SK-N-SH (cell line): ENCODE results near the gene GPR137. TPM values are rescaled to one million over a fixed set of nuclear protein-coding genes. Genes with fewer than 3 reads are reported as not detected.

Experiments
- CTCF ChIA-PET: fragments of 300-600, 350-600 bp; formaldehyde crosslinking; extraction: SDS; loops from one replicate; lab custom pipeline; 2021; lab: Yijun Ruan, JAX
- POLR2A ChIA-PET: fragments of 350-600 bp; sonication (Branson Sonifier 250); formaldehyde crosslinking; extraction: SDS; loops from one replicate; lab custom pipeline; 2020; ENCODE audit warnings: antibody characterized with exemption, inconsistent platforms; lab: Yijun Ruan, JAX
- DNase-seq: peaks from one replicate; pipeline ENCODE4 v3.0.0; 2012
- H2AFZ ChIP-seq: fragments of 200-600 bp; sonication (generic); 2 replicates; pipeline ENCODE4 v1.8.1; 2016; ENCODE audit warnings: antibody characterized with exemption, mild to moderate bottlenecking, low read depth
- H3F3A ChIP-seq: fragments of 200-600 bp; sonication (generic); replicated peaks from 2 replicates; pipeline ENCODE3; 2016; ENCODE audit warnings: antibody characterized with exemption, mild to moderate bottlenecking; ENCODE audit not compliant: insufficient read depth
- H3K27ac ChIP-seq, 2 experiments: fragments of 200-500 bp in 1 of 2; fragments of 200-600 bp in 1 of 2; sonication (Bioruptor generic) in 1 of 2; sonication (generic), shearing (Covaris generic) in 1 of 2; 2 replicates each; pipeline versions ENCODE4 v1.5.1 to v1.6.1; 2014 to 2016; ENCODE audit warnings: low read depth in 2 of 2, inconsistent platforms in 1 of 2, low read length in 1 of 2, mild to moderate bottlenecking in 1 of 2, mixed read lengths in 1 of 2
- H3K27me3 ChIP-seq: fragments of 200-600 bp; sonication (generic), shearing (Covaris generic); 2 replicates; pipeline ENCODE4 v1.6.1; 2016; ENCODE audit warnings: mixed run types; ENCODE audit not compliant: insufficient read depth
- H3K36me3 ChIP-seq, 2 experiments: fragments of 200-500 bp in 1 of 2; fragments of 200-600 bp in 1 of 2; sonication (Bioruptor generic) in 1 of 2; sonication (generic) in 1 of 2; replicated peaks in 1 of 2; 2 replicates each; pipeline versions ENCODE3 to v1.5.1; 2014 to 2016; ENCODE audit warnings: low read length in 1 of 2, mild to moderate bottlenecking in 1 of 2; ENCODE audit not compliant: insufficient read depth in 2 of 2, control insufficient read depth in 1 of 2
- H3K4me1 ChIP-seq, 2 experiments: fragments of 200-500 bp in 1 of 2; fragments of 200-600 bp in 1 of 2; sonication (Bioruptor generic) in 1 of 2; sonication (generic), shearing (Covaris generic) in 1 of 2; 2 replicates each; pipeline versions ENCODE4 v1.5.1 to v1.6.1; 2014 to 2016; ENCODE audit warnings: low read depth in 1 of 2, low read length in 1 of 2, mixed run types in 1 of 2; ENCODE audit not compliant: insufficient read depth in 2 of 2, control insufficient read depth in 1 of 2
- H3K4me2 ChIP-seq: fragments of 200-600 bp; sonication (generic), shearing (Covaris generic); 2 replicates; pipeline ENCODE4 v1.6.1; 2017; ENCODE audit warnings: mixed run types
- H3K4me3 ChIP-seq, 2 experiments: fragments of 200-500 bp in 1 of 2; fragments of 200-600 bp in 1 of 2; sonication (Bioruptor generic) in 1 of 2; sonication (generic), shearing (Covaris generic) in 1 of 2; 2 replicates each; pipeline versions ENCODE4 v1.5.1 to v1.8.1; 2014 to 2016; ENCODE audit warnings: low read depth in 2 of 2, inconsistent platforms in 1 of 2, low read length in 1 of 2, mild to moderate bottlenecking in 1 of 2, mixed read lengths in 1 of 2, moderate library complexity in 1 of 2
- H3K79me2 ChIP-seq: fragments of 200-600 bp; sonication (generic); 2 replicates; pipeline ENCODE4 v1.8.1; 2017; ENCODE audit warnings: mild to moderate bottlenecking; ENCODE audit not compliant: insufficient read depth
- H3K9ac ChIP-seq: fragments of 200-600 bp; sonication (generic); 2 replicates; pipeline ENCODE4 v1.6.1; 2017; ENCODE audit warnings: mixed run types
- H3K9me2 ChIP-seq: fragments of 200-600 bp; sonication (generic); 2 replicates; pipeline ENCODE4 v1.6.1; 2017; ENCODE audit warnings: mixed run types
- H3K9me3 ChIP-seq: fragments of 200-600 bp; sonication (generic); 2 replicates; pipeline ENCODE4 v1.6.1; 2017; ENCODE audit warnings: mixed run types, mild to moderate bottlenecking, moderate library complexity
- H4K20me1 ChIP-seq: fragments of 200-600 bp; sonication (generic); 2 replicates; pipeline ENCODE4 v1.6.1; 2017; ENCODE audit warnings: mild to moderate bottlenecking, mixed run types; ENCODE audit not compliant: insufficient read depth
- EP300 ChIP-seq, 2 experiments: IDR thresholded peaks; 2 replicates each; pipeline versions ENCODE4 v1.4.0 to v1.6.1; 2012; ENCODE audit warnings: borderline replicate concordance in 1 of 2, low read depth in 1 of 2, low read length in 1 of 2
- GABPA ChIP-seq: IDR thresholded peaks from 2 replicates; pipeline ENCODE4 v1.4.0; 2012; ENCODE audit warnings: low read depth, mild to moderate bottlenecking
- NFIC ChIP-seq: IDR thresholded peaks from 2 replicates; pipeline ENCODE4 v1.4.0; 2012; ENCODE audit warnings: borderline replicate concordance
- RCOR1 ChIP-seq: fragments of 150-350 bp; IDR thresholded peaks from 2 replicates; pipeline ENCODE4 v1.6.1; 2017; ENCODE audit warnings: antibody characterized with exemption, low read length
- SMC3 ChIP-seq: IDR thresholded peaks from 2 replicates; pipeline ENCODE4 v1.6.1; 2012; ENCODE audit warnings: low read depth, low read length, improper control_type of control experiment
- TAF1 ChIP-seq: IDR thresholded peaks from 2 replicates; pipeline ENCODE4 v1.6.1; 2012; ENCODE audit warnings: low read depth, mild to moderate bottlenecking, low read length, moderate library complexity, borderline replicate concordance
- TCF12 ChIP-seq: IDR thresholded peaks from 2 replicates; pipeline ENCODE4 v1.4.0; 2012
- WGBS: methylation state at CpG from one replicate; pipeline ENCODE4 v1.1.6; 2017; ENCODE audit warnings: low lambda C conversion rate; 5-methylcytosine and 5-hydroxymethylcytosine counted together
- polyA plus RNA-seq, 3 experiments: library from polyadenylated mRNA; depleted of rRNA; stranded (reverse); fragments of >200 nt; gene quantifications; 2 replicates each; pipeline ENCODE4 v1.2.3, GENCODE V29; 2012
- TF ChIP-seq, protein P1 (sequence below): IDR thresholded peaks from 2 replicates; pipeline ENCODE4 v1.6.1; 2012; ENCODE audit warnings: mild to moderate bottlenecking, low read depth, low read length, moderate library complexity
- TF ChIP-seq, protein P2 (sequence below): fragments of 200-600 bp; sonication (generic); IDR thresholded peaks from 2 replicates; pipeline ENCODE4 v1.6.1; 2017; ENCODE audit warnings: antibody characterized with exemption, mild to moderate bottlenecking, moderate library complexity
- TF ChIP-seq, protein P3 (sequence below): IDR thresholded peaks from 2 replicates; pipeline ENCODE4 v1.4.0; 2012; ENCODE audit warnings: low read depth, borderline replicate concordance
- TF ChIP-seq, protein P4 (sequence below): IDR thresholded peaks from 2 replicates; pipeline ENCODE4 v1.4.0; 2012; ENCODE audit warnings: low read depth

The GPR137 gene
- polyA plus RNA-seq, 1 of the 3 experiments (the other 2 are of a cell fraction) = 29.9 TPM

DNA sequence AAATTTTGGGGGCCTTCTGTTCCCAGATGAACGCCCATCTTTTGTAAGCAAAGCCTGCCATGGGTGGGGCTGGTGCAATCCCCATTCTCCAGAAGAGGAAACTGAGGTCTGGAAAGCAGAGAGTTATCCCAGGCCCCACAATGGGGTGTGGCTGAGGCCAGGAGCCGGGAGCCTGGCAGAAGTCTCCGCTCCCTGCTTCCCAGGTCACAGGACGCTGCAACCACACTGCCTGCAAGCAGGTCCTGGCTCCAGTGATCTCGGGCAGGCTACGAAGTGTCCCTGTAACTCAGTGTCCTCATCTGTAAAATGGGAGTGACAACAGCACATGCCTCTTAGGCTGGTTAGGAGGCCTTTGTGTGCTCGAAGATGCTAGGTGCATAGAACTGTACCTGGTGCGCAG lies 32.6 kb upstream of the GPR137 start (continued):
- TF ChIP-seq, protein P1, sequence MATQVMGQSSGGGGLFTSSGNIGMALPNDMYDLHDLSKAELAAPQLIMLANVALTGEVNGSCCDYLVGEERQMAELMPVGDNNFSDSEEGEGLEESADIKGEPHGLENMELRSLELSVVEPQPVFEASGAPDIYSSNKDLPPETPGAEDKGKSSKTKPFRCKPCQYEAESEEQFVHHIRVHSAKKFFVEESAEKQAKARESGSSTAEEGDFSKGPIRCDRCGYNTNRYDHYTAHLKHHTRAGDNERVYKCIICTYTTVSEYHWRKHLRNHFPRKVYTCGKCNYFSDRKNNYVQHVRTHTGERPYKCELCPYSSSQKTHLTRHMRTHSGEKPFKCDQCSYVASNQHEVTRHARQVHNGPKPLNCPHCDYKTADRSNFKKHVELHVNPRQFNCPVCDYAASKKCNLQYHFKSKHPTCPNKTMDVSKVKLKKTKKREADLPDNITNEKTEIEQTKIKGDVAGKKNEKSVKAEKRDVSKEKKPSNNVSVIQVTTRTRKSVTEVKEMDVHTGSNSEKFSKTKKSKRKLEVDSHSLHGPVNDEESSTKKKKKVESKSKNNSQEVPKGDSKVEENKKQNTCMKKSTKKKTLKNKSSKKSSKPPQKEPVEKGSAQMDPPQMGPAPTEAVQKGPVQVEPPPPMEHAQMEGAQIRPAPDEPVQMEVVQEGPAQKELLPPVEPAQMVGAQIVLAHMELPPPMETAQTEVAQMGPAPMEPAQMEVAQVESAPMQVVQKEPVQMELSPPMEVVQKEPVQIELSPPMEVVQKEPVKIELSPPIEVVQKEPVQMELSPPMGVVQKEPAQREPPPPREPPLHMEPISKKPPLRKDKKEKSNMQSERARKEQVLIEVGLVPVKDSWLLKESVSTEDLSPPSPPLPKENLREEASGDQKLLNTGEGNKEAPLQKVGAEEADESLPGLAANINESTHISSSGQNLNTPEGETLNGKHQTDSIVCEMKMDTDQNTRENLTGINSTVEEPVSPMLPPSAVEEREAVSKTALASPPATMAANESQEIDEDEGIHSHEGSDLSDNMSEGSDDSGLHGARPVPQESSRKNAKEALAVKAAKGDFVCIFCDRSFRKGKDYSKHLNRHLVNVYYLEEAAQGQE = no peak
- TF ChIP-seq GABPA = no peak
- TF ChIP-seq, all 33 proteins: peak for 0

DNA sequence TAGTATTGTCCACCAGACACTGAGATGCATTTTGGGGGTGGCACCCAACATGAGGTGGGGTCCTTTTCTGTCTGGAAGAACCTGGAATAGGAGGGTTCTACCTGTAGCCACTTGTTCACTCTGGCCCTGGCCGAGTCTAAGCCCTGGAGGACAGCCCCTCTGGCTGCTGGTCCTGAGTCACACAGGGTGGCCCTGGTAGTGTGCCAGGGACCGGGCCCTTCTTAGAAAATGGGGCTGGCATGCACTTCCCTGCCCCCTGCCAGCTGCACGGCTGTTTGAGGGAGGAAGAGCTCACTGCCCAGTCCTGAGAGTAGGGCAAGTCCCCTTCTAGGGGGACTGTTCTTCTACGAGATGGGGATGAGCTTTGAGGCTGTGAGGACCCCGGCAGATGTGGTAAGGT lies 32.2 kb upstream of the GPR137 start:
- Histone ChIP-seq H3K9me2 (no peaks in the 10 kb centered on the region), H3K4me2 (peak overlapping the region; percentile 96; the same call in 1 of the 2 replicates), H2AFZ (no peak overlapping the region), H3F3A (peaks cover 3% of the 10 kb centered on the region), H3K9ac (no peak overlapping the region), H3K4me1 (peaks cover 10 to 25% of the 10 kb centered on the region in 2 experiments; a peak in 2 of 4 replicates), H3K27me3 (no peaks in the 10 kb centered on the region), H3K79me2 (peaks cover 30% of the 10 kb centered on the region), H3K36me3 (peaks cover 10 to 26% of the 10 kb centered on the region in 2 experiments), H3K27ac (no peak overlapping the region), H4K20me1 (peaks cover 14% of the 10 kb centered on the region), H3K4me3 (no peak overlapping the region), H3K9me3 (no peaks in the 10 kb centered on the region)
- no peak for DNase-seq
- ChIA-PET CTCF (interaction anchor here (1.5 to 1.6 kb wide), 2 partner anchors 9 to 10 kb away, joined by 4 to 15 read pairs; no protein-coding TSS in a partner anchor), POLR2A (no interaction called here)
- 100% methylated on average over 1 of the region's 5 CpGs for WGBS
- TF ChIP-seq RCOR1 (no peak), TCF12 (no peak), SMC3 (no peak), EP300 (IDR thresholded peaks at IDR 0.05; ENCODE audit: borderline replicate concordance in 1 of 2, low read depth in 1 of 2, low read length in 1 of 2) (no peak), TAF1 (no peak), NFIC (no peak)
- TF ChIP-seq, protein P1 = no peak
- TF ChIP-seq, protein P2, sequence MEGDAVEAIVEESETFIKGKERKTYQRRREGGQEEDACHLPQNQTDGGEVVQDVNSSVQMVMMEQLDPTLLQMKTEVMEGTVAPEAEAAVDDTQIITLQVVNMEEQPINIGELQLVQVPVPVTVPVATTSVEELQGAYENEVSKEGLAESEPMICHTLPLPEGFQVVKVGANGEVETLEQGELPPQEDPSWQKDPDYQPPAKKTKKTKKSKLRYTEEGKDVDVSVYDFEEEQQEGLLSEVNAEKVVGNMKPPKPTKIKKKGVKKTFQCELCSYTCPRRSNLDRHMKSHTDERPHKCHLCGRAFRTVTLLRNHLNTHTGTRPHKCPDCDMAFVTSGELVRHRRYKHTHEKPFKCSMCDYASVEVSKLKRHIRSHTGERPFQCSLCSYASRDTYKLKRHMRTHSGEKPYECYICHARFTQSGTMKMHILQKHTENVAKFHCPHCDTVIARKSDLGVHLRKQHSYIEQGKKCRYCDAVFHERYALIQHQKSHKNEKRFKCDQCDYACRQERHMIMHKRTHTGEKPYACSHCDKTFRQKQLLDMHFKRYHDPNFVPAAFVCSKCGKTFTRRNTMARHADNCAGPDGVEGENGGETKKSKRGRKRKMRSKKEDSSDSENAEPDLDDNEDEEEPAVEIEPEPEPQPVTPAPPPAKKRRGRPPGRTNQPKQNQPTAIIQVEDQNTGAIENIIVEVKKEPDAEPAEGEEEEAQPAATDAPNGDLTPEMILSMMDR = no peak
- TF ChIP-seq, protein P3, sequence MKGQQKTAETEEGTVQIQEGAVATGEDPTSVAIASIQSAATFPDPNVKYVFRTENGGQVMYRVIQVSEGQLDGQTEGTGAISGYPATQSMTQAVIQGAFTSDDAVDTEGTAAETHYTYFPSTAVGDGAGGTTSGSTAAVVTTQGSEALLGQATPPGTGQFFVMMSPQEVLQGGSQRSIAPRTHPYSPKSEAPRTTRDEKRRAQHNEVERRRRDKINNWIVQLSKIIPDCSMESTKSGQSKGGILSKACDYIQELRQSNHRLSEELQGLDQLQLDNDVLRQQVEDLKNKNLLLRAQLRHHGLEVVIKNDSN = no peak
- TF ChIP-seq, protein P4, sequence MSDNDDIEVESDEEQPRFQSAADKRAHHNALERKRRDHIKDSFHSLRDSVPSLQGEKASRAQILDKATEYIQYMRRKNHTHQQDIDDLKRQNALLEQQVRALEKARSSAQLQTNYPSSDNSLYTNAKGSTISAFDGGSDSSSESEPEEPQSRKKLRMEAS = no peak
